Raji (cell line): ENCODE data around the gene NOX5.

Experiments used
- POLR2A ChIP-seq: IDR thresholded peaks from 2 replicates; pipeline ENCODE4 v1.6.1; 2011; ENCODE audit warnings: low read depth, low read length, control low read depth; ENCODE audit not compliant: insufficient read depth

NOX5 gene, protein sequence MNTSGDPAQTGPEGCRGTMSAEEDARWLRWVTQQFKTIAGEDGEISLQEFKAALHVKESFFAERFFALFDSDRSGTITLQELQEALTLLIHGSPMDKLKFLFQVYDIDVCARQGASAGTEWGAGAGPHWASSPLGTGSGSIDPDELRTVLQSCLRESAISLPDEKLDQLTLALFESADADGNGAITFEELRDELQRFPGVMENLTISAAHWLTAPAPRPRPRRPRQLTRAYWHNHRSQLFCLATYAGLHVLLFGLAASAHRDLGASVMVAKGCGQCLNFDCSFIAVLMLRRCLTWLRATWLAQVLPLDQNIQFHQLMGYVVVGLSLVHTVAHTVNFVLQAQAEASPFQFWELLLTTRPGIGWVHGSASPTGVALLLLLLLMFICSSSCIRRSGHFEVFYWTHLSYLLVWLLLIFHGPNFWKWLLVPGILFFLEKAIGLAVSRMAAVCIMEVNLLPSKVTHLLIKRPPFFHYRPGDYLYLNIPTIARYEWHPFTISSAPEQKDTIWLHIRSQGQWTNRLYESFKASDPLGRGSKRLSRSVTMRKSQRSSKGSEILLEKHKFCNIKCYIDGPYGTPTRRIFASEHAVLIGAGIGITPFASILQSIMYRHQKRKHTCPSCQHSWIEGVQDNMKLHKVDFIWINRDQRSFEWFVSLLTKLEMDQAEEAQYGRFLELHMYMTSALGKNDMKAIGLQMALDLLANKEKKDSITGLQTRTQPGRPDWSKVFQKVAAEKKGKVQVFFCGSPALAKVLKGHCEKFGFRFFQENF

DNA sequence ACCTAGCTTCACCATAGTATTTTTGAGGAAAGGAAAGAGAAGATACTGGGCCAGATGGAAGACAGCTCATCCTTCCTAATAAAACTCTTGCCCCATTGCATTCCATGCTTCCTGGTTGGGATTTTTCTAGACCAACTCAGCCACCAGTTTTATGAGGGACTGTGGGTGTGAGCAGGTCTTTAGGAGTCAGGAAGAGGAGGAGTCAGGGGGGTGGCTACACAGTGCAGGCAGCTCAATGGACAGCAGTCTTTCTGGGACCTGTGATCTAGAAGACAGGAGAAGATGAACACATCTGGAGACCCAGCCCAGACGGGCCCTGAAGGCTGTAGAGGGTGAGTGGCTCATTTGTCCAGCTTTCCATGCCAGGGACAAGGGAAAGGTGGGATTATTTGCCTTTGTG lies at the start of gene NOX5:
TSS of gene NOX5 (plus strand) at position 242 of the 400 bp plus-strand sequence. CDS start at position 283, 41 bp downstream.
- no peak for TF ChIP-seq POLR2A

DNA sequence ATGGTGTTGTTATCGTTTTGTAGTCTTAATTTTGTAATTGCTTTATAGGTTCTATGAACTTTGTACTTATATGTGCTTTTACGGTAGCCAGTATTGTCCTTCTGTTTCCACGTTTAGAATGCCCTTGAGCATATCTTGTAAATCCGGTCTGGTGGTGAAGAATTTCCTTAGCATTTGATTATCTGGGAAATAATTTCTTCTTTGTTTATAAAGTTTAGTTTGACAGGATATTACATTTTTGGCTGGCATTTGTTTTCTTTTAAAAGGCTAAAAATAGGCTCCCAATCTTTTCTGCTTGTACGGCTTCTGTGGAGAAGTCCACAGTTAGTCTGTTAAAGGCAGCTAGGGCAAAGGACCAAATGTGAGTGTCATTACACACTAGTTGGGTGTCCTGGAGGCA lies 47.5 kb upstream of the NOX5 start:
- no peak for TF ChIP-seq POLR2A

DNA sequence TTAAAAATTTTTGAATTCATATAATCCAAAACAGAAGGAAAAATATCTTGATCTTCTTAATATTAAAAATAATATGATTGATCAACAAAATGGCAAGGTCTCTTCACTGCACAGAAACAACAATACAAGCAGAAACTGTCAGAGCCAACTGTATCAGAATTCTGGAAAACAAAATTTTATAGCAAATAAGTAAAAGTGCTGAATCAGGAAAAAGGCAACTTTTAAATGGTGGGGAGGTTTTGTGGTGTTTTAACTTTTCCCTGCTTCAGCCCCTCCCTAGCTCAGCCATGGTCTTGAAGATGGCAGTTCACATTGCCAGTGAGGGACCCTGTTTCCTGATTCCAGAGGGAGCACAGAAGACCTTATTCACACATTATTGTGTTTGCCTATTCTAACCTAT lies 46.5 kb upstream of the NOX5 start:
- no peak for TF ChIP-seq POLR2A

GRCh38 chr15:68969298-68969697 lies 45.2 kb upstream of the NOX5 start:
- TF ChIP-seq POLR2A, result no peak

GRCh38 chr15:68972201-68973065 lies 42.1 kb upstream of the NOX5 start:
- TF ChIP-seq POLR2A, result no peak

DNA sequence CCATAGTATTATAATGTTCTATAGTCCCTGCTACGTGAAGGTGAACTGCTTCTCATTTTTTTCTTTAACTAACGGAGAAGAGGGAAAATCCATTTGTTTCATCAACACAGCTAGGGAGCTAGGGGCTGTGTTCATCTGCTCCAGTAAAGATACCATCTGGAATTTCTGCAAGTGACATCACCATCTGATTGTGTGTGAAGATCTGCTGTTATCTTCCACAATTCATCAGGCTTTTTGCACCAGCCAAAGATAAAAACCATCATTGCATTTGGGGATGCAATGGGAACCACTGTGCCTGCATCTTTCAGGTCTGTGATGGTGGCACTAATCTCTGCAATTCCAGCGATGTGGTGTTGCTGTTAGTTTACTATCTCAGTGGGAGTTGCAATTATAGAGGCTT lies 35.5 kb upstream of the NOX5 start:
- TF ChIP-seq POLR2A, result no peak

DNA sequence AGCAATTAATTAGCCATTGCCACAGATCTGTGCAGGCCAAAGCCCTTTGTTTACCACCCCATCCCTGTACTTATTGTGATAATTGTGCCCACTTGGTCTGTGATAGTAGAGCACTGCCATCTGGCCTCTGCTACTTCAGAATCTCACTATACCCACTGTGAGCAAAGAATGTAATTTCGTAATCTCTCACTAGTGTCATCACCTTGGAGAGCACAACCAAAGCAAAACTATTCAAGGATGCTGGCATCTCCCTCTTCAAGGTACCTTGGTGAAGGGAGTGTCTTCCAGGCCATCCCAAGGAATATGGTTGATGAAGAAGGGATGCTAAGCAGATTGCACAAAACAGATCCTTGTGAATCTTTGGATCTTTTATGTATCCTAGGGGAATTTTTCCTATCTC lies 34.7 kb upstream of the NOX5 start:
- no peak for TF ChIP-seq POLR2A

DNA sequence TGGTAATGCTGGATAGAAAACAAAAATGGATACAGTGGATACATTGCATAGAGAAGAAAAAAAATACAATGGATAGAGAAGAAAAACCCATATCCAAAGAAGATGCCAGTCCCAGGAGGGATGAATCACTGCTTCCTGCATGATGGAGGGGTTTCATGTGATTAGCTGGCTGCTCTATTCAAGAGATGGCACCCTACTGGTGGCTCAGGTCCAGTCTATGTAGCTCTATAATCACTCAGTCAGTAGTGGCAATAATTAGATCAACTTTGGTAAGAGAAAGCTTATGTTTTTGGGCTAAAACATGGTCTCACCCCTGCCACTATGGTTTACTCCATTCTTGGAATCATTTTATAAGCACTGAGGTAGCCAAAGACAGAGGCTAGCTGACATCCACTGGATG lies 33.7 kb upstream of the NOX5 start:
- no peak for TF ChIP-seq POLR2A

DNA sequence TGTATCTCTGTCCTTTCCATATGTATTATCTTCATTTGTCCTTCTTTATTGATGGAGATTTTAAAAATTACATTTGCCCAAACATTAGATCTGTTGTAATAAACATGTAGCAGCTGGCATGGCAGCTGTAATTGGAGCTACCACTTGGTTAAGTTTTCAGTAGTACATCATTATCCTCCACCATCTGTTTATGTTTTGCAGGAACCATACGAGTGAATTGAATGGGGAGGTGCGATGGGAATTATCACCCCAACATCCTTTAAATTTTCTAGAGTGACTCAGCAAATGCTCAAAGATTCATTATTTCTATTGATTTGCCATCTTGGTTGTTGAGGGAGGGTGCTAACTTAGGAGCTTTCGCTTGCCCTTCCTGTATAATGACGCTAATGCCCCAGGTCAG lies 32.6 kb upstream of the NOX5 start:
- no peak for TF ChIP-seq POLR2A

GRCh38 chr15:68982976-68983563 lies 31.4 kb upstream of the NOX5 start:
- no peak for TF ChIP-seq POLR2A

GRCh38 chr15:68983961-68984481 lies 30.5 kb upstream of the NOX5 start:
- no peak for TF ChIP-seq POLR2A

DNA sequence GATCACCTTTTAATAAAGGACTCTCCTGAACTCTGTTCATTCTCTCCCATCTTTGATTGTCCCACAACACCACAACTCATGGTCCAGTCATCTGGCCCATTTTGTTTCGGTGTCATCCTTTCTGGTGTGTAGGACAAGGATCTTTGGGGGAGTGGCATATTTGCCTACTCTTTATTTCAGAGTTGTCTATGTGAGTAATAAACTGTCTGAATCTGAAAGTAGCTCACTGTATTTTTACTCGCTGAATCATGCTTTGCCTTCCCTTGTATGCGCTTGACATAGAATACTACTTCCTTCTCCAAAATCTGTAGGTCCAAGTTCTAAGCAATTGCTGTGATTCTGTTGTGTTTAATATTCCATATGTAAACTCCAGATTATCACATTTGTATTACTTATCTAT lies 29.9 kb upstream of the NOX5 start:
- no peak for TF ChIP-seq POLR2A

DNA sequence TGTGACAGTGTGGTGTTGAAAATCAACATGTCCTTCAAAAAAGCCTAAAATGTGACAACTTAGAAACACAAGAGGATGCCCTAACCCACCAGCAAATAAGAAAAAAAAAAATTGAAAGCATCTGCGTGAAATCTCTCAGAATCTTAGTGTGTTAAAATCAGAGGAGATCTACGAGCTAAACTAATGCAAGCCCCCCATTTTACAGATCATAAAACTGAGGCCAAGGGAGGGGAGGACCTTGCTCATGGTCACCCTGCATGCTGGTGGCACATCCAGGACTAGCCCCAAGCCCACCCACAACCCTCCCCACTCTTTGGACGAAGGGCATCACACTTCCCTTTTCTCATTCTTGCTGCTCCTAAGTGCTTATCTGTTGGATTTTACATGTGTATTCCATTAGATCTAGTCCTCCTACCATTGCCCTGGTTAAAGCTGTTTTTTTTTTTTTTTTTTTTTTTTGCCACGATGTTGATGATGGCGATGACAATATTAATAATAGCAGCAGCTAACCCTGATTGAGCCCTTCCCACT lies 29.1 kb upstream of the NOX5 start:
- no peak for TF ChIP-seq POLR2A

DNA sequence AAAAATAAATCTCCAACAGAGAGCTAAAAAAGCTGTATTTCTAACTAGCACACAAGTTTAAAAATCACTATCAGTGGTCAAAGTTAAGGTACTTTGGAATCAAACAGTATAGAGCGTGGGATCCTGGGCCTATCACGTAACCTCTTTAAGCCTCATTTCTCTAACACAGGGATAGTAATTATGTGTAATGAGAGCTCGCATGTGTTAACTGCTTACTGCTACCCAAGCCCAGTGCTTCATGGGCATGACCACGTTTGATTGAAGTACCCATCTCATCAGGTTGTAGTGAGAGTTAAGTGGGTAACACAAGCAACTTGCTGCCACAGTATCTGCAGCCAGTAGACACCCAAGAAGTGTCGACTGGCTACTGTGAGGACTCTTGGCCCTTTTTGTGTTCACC lies 28.2 kb upstream of the NOX5 start:
- TF ChIP-seq POLR2A, result no peak
